Raji (cell line): ENCODE results near the gene SNRNP35.
A peak's percentile ranks its signal among the peaks of the same experiment; 100 is the strongest.

ENCODE experiments used
- POLR2A ChIP-seq: IDR thresholded peaks from 2 replicates; pipeline ENCODE4 v1.6.1; 2011; ENCODE audit warnings: low read depth, low read length, control low read depth; ENCODE audit not compliant: insufficient read depth

The SNRNP35 gene

GRCh38 chr12:123457980-123458779 is at the start of gene SNRNP35:
TSS of gene SNRNP35 (plus strand) at chr12:123458139. CDS start at chr12:123465541, 7,402 bp downstream.
- peak; percentile 77 for TF ChIP-seq POLR2A

- no peak for TF ChIP-seq POLR2A
Measured at GRCh38 chr12:123410041-123410412, 47.9 kb upstream of the SNRNP35 start.

GRCh38 chr12:123421314-123421713 is 36.6 kb upstream of the SNRNP35 start:
- TF ChIP-seq POLR2A = no peak

GRCh38 chr12:123427036-123427769 is 30.7 kb upstream of the SNRNP35 start:
- TF ChIP-seq POLR2A = peak; percentile 63

GRCh38 chr12:123428591-123428990 is 29.3 kb upstream of the SNRNP35 start:
- no peak for TF ChIP-seq POLR2A

GRCh38 chr12:123433615-123434014 is 24.3 kb upstream of the SNRNP35 start:
- TF ChIP-seq POLR2A = no peak

GRCh38 chr12:123435636-123436016 is 22.3 kb upstream of the SNRNP35 start:
- no peak for TF ChIP-seq POLR2A

- TF ChIP-seq POLR2A = peak; percentile 68
Measured at GRCh38 chr12:123436017-123436964, 21.6 kb upstream of the SNRNP35 start, which contains the start of gene RILPL2. TSS of gene RILPL2 (minus strand) at chr12:123436684. CDS start at chr12:123436420, 264 bp downstream.

- TF ChIP-seq POLR2A = no peak
Measured at GRCh38 chr12:123441523-123442164, 16.3 kb upstream of the SNRNP35 start.

- no peak for TF ChIP-seq POLR2A
Measured at GRCh38 chr12:123442774-123443173, 15.2 kb upstream of the SNRNP35 start.

GRCh38 chr12:123444092-123445026 is 13.6 kb upstream of the SNRNP35 start:
- TF ChIP-seq POLR2A = no peak

- TF ChIP-seq POLR2A = no peak
Measured at GRCh38 chr12:123445388-123446332, 12.3 kb upstream of the SNRNP35 start.
